Mucosa of descending colon (tissue), 3 donors: Measurements from ENCODE around the gene RABGEF1. TPM values are rescaled to one million over a fixed set of nuclear protein-coding genes. Genes with fewer than 3 reads are reported as not detected.
"Not testable (repeated sequence)": the region's sequence is repeated elsewhere in the genome, so short reads cannot be mapped to it uniquely, and the experiment has no call there.

Experiments
- ATAC-seq: fragments of 200-7000 bp; cut with Tn5 transposase; one replicate; pipeline ENCODE4 v1.9.1; 2020; ENCODE audit warnings: mild to moderate bottlenecking, moderate library complexity
- DNase-seq, 3 donors: peaks; one replicate each; pipeline ENCODE4 v3.0.0-alpha.2; 2020
- H3K36me3 ChIP-seq: fragments of 200-600 bp; one replicate; pipeline ENCODE4 v1.8.0; 2021; ENCODE audit warnings: low read depth, mild to moderate bottlenecking
- H3K4me1 ChIP-seq: fragments of 200-600 bp; one replicate; pipeline ENCODE4 v1.8.0; 2021; ENCODE audit warnings: low read depth, mild to moderate bottlenecking
- H3K4me3 ChIP-seq: fragments of 200-600 bp; one replicate; pipeline ENCODE4 v1.8.0; 2021; ENCODE audit warnings: mild to moderate bottlenecking
- H3K9me3 ChIP-seq: fragments of 200-600 bp; one replicate; pipeline ENCODE4 v1.8.0; 2021; ENCODE audit warnings: mild to moderate bottlenecking
- CTCF ChIP-seq: fragments of 200-600 bp; IDR thresholded peaks from one replicate; pipeline ENCODE4 v1.8.0; 2022; ENCODE audit warnings: antibody characterized with exemption, mild to moderate bottlenecking
- intact Hi-C, 2 donors: fragments of 100-400 bp; cut with DNase I in 1 of 2; cut with micrococcal nuclease in 1 of 2; formaldehyde crosslinking; loops; one replicate each; pipeline versions ENCODE4 v1.11.0 to v1.11.1; 2022; cut with DNase I, micrococcal nuclease
- total RNA-seq, 3 donors: library from RNA; stranded (reverse); fragmentation: NEBNext Ultra II Directional in 2 of 3; extraction: Animal tissue kit (Norgen Biotek cat#: 25700) in 2 of 3; gene quantifications; one replicate each; pipeline versions ENCODE4 v1.2.1 to v1.2.4, GENCODE V29; 2021 to 2023
- donor health status: DM: no; HTN: no; CAD: no; lungs with moderate emphysema.
- donor health status: DM: no; HTN: no; CAD: no.
- donor health status: DM: no; HTN: yes; CAD: no.

RABGEF1 gene
- total RNA-seq, 3 donors from 2014 or later: 25.0 to 31.7 (median 26.9) TPM

- H3K4me3 ChIP-seq: no peak overlapping the region
- no peak for ATAC-seq
- no peaks in the 10 kb centered on the region for H3K9me3 ChIP-seq
- H3K36me3 ChIP-seq: peaks cover 7% of the 10 kb centered on the region
- intact Hi-C loops: no loop called here
- no peaks in the 10 kb centered on the region for H3K4me1 ChIP-seq
- TF ChIP-seq CTCF: no peak
- no peak for DNase-seq
Observed at GRCh38 chr7:66776800-66777442, 36.4 kb downstream of the RABGEF1 start.

DNA sequence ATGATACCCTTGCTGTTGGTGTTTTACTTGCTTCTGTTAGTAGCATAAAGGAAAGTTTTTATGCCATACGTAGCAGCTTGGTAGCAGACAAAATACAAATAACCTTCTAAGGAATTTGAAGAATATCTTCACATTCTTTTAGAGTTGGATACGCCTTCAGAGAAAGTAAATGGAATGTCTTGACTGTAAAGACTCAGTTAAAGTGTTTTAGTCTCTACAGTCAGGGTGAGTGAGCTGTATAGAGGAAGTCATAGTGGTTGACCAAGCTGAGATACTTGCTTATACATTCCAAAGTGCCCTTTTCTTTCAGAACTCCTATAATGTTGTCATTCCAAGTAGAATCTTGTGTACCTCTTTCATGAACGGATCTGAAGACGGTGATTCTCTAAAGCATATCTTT, 37.7 kb downstream of the RABGEF1 start:
- Histone ChIP-seq H3K9me3 (no peaks in the 10 kb centered on the region), H3K4me3 (no peak overlapping the region), H3K4me1 (no peaks in the 10 kb centered on the region), H3K36me3 (peaks cover 7% of the 10 kb centered on the region)
- ATAC-seq (no peak), DNase-seq (no peak)
- intact Hi-C loops: no loop called here
- no peak for TF ChIP-seq CTCF

DNA sequence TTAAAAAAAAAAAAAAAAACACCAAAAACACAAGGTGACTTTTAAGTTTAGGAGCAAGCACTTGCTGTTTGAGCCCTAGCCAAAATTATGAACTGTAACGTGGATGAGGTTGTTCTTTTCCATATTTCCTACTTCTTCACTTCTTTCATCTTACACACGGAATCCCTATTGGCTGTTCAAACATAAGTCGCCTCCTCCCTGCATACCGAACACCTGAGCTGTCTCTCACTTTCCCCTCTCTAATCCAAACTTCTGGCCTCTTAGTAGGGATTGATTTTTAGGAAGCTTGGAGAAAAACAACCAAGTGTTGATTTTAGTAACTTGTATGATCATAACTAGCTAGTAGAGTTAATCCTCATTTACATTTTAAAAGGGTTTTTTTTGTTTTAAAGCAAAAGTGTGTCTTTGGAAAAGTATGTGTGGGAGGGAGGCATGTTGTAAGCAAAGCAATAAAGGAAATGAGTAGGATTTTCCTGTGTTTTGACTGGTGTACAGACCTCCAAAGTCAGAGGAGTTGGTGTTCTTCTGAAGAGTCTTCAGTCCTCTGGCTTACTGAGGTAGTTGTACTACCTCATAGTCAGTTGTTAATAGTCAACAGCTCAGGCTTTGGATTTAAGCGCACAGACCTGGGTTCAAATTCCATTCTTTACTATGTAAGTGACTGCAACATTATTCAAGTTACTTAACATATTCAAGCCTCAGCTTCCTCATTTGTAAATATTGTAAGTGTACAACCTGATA, 39.3 kb downstream of the RABGEF1 start:
- Histone ChIP-seq H3K36me3 (peaks cover 7% of the 10 kb centered on the region), H3K4me1 (no peaks in the 10 kb centered on the region), H3K9me3 (no peaks in the 10 kb centered on the region), H3K4me3 (no peak overlapping the region)
- DNase-seq: no peak
- intact Hi-C loops: no loop called here
- ATAC-seq: no peak
- no peak for TF ChIP-seq CTCF

DNA sequence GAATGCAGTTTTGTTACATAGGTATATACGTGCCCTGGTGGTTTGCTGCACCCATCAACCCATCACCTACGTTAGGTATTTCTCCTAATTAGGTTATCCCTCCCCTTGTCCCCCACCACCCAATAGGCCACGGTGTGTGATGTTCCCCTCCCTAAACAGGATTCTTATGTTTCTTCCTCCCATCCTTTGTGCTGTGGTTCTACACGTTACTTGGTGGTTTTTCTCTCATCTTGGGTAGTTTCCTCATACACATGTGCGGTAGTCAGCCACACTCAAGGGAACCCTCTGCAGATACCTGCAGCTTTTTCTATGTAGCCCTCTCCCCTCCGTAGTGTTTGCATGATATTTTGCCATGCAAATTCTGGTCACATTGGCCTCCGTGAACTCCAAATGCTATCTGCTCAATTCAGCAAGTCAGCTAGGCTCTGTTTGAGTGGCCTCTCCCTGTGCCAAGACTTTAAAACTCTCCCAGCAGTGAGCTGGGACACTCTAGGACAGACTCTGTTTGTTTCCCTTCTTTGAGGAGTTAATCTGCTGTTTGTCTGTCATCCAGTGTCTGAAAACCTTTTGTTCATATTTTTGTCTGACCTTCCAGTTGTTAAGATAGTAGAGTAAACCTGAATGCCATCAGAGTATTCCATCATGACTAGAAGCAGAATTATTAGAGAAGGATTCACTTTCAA, 41.0 kb downstream of the RABGEF1 start:
- intact Hi-C loops: no loop called here
- no peak for TF ChIP-seq CTCF
- H3K9me3 ChIP-seq: no peaks in the 10 kb centered on the region
- H3K4me1 ChIP-seq: no peaks in the 10 kb centered on the region
- DNase-seq (no peak), ATAC-seq (no peak)
- H3K4me3 ChIP-seq: no peak overlapping the region
- H3K36me3 ChIP-seq: peaks cover under 1% of the 10 kb centered on the region

- DNase-seq, H3K4me1 ChIP-seq, intact Hi-C loops, H3K36me3 ChIP-seq, H3K4me3 ChIP-seq, H3K9me3 ChIP-seq: not testable (repeated sequence)
- peak; percentile 31 for ATAC-seq
Observed at GRCh38 chr7:66782875-66783274, 42.3 kb downstream of the RABGEF1 start.

DNA sequence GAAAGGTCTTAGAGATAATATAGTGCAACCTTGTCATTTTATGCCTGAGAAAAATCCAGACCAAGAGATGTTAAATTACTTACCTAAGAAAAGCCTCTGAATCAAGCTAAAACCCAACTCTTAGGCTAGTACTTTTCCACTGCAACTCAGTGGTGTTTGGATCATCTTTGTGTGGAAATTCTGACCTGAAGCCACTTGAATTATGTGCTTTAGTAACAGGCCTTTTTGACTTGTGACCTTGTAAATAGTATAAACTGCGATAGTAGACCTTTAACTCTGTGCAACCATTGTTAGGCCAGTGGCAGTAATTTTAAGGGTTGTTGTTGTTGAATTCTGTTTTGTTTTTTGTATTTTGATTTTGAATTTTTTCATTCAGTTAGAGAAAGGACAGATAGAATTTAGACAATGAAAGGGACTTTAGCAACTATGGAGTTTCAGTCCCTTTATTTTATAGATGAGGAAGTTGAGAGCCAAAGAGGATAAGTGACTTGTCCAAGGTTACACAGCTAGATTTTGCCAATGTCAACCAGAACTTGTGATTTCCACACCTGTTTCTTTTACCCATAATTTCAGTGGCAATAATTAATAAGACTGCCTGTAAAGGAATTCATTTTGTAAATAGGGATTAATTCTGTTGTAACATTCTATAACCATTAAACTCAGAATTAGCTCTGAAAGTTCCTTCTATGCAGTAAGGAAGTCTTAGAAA, 43.5 kb downstream of the RABGEF1 start:
- DNase-seq, ATAC-seq, H3K9me3 ChIP-seq, H3K36me3 ChIP-seq, intact Hi-C loops, H3K4me1 ChIP-seq, H3K4me3 ChIP-seq: not testable (repeated sequence)
